HepG2 (cell line): ENCODE results near the gene NIP7. TPM values are rescaled to one million over a fixed set of nuclear protein-coding genes. Genes with fewer than 3 reads are reported as not detected.

ENCODE experiments used
- CBX2 ChIP-seq, 2 experiments: fragments of 200-600 bp in 1 of 2; sonication (generic); formaldehyde crosslinking in 1 of 2; IDR thresholded peaks; 2 replicates each; pipeline versions ENCODE4 v1.7.0 to v1.8.1; 2018 to 2022; ENCODE audit warnings: low read depth in 2 of 2, low read length in 1 of 2, mild to moderate bottlenecking in 1 of 2, missing genetic modification reagents in 1 of 2
- GATAD2A ChIP-seq: IDR thresholded peaks from 2 replicates; pipeline ENCODE4 v1.6.1; 2016
- HMGA1 ChIP-seq: sonication (generic); formaldehyde crosslinking; conservative IDR thresholded peaks from 2 replicates; pipeline ENCODE4 v1.4.0; 2020; ENCODE audit warnings: missing genetic modification reagents
- IKZF5 ChIP-seq: IDR thresholded peaks from 2 replicates; pipeline ENCODE4 v1.6.1; 2018; ENCODE audit warnings: missing genetic modification reagents, mild to moderate bottlenecking, missing compliant biosample characterization
- MEF2D ChIP-seq: sonication (generic); formaldehyde crosslinking; IDR thresholded peaks from 2 replicates; pipeline ENCODE4 v1.5.1; 2020; ENCODE audit warnings: mild to moderate bottlenecking, missing genetic modification reagents
- NR3C1 ChIP-seq: sonication (generic); formaldehyde crosslinking; IDR thresholded peaks from 2 replicates; pipeline ENCODE4 v1.4.0; 2020; ENCODE audit warnings: missing genetic modification reagents
- POGK ChIP-seq: sonication (generic); formaldehyde crosslinking; conservative IDR thresholded peaks from 2 replicates; pipeline ENCODE4 v1.8.0; 2022; ENCODE audit warnings: mild to moderate bottlenecking, moderate library complexity, missing genetic modification reagents
- RAD21 ChIP-seq: fragments of 450-650 bp; formaldehyde crosslinking; IDR thresholded peaks from 2 replicates; pipeline ENCODE4 v1.5.0; 2020; ENCODE audit warnings: mild to moderate bottlenecking
- RARA ChIP-seq: IDR thresholded peaks from 2 replicates; pipeline ENCODE4 v1.6.1; 2016; ENCODE audit warnings: missing genetic modification reagents, missing compliant biosample characterization
- RBFOX2 ChIP-seq: fragments of 200-400 bp; formaldehyde crosslinking; IDR thresholded peaks from 2 replicates; pipeline ENCODE4 v1.6.1; 2017; ENCODE audit warnings: low read depth, mild to moderate bottlenecking, low read length
- TRIM22 ChIP-seq: fragments of 450-650 bp; IDR thresholded peaks from 2 replicates; pipeline ENCODE4 v1.6.1; 2017
- XRCC5 ChIP-seq: fragments of 200-400 bp; formaldehyde crosslinking; optimal IDR thresholded peaks from 2 replicates; pipeline ENCODE3; 2017; ENCODE audit warnings: mild to moderate bottlenecking, low read length
- ZBTB43 ChIP-seq: sonication (generic); formaldehyde crosslinking; conservative IDR thresholded peaks from 2 replicates; pipeline ENCODE4 v1.4.0; 2020; ENCODE audit warnings: missing genetic modification reagents
- ZIK1 ChIP-seq: sonication (generic); formaldehyde crosslinking; IDR thresholded peaks from 2 replicates; pipeline ENCODE4 v1.5.0; 2020; ENCODE audit warnings: mild to moderate bottlenecking, low read depth, missing genetic modification reagents, borderline replicate concordance
- ZNF121 ChIP-seq: sonication (generic); formaldehyde crosslinking; IDR thresholded peaks from 2 replicates; pipeline ENCODE4 v1.5.0; 2020; ENCODE audit warnings: mild to moderate bottlenecking, missing genetic modification reagents
- ZNF253 ChIP-seq: sonication (generic); formaldehyde crosslinking; IDR thresholded peaks from 2 replicates; pipeline ENCODE4 v1.8.0; 2022; ENCODE audit warnings: mild to moderate bottlenecking, missing genetic modification reagents, borderline replicate concordance
- ZNF30 ChIP-seq: sonication (generic); formaldehyde crosslinking; IDR thresholded peaks from 2 replicates; pipeline ENCODE4 v1.5.0; 2020; ENCODE audit warnings: mild to moderate bottlenecking, missing genetic modification reagents
- ZNF354B ChIP-seq: sonication (generic); formaldehyde crosslinking; IDR thresholded peaks from 2 replicates; pipeline ENCODE4 v1.8.0; 2022; ENCODE audit warnings: mild to moderate bottlenecking, missing genetic modification reagents
- ZNF547 ChIP-seq: sonication (generic); formaldehyde crosslinking; IDR thresholded peaks from 2 replicates; pipeline ENCODE4 v1.5.1; 2020; ENCODE audit warnings: mild to moderate bottlenecking, missing genetic modification reagents
- ZNF570 ChIP-seq: sonication (generic); formaldehyde crosslinking; IDR thresholded peaks from 2 replicates; pipeline ENCODE4 v1.4.0; 2020; ENCODE audit warnings: mild to moderate bottlenecking, missing genetic modification reagents, borderline replicate concordance
- ZNF724P ChIP-seq: sonication (generic); formaldehyde crosslinking; IDR thresholded peaks from 2 replicates; pipeline ENCODE4 v1.8.0; 2022; ENCODE audit warnings: missing genetic modification reagents, borderline replicate concordance
- ZNF775 ChIP-seq: sonication (generic); formaldehyde crosslinking; IDR thresholded peaks from 2 replicates; pipeline ENCODE4 v1.4.0; 2020; ENCODE audit warnings: missing genetic modification reagents, mild to moderate bottlenecking, moderate library complexity, borderline replicate concordance
- polyA plus RNA-seq, 8 experiments: library from polyadenylated mRNA; depleted of rRNA in 3 of 8; stranded (reverse) in 7 of 8; unstranded in 1 of 8; fragments of >200 nt; fragmentation: Illumina TruSeq in 4 of 8; extraction: Trizol in 4 of 8; gene quantifications; 2 replicates each; pipeline versions ENCODE4 v1.2.1 to v1.2.3, GENCODE V29; 2011 to 2016; ENCODE audit warnings: low read depth in 4 of 8, missing spikeins in 1 of 8, mixed read lengths in 1 of 8; ENCODE audit not compliant: insufficient read depth in 1 of 8
- total RNA-seq, 5 experiments: library from RNA; depleted of rRNA; stranded (reverse); fragments of >200 nt; fragmentation: Illumina TruSeq; extraction: Trizol; gene quantifications; 2 replicates each; pipeline ENCODE4 v1.2.3, GENCODE V29; 2016; ENCODE audit warnings: low read depth in 1 of 5
- TF ChIP-seq, protein P1 (sequence below): sonication (generic); formaldehyde crosslinking; IDR thresholded peaks from 2 replicates; pipeline ENCODE4 v1.5.0; 2020; ENCODE audit warnings: missing genetic modification reagents, mild to moderate bottlenecking, borderline replicate concordance

The NIP7 gene
- total and polyA plus RNA-seq, 2 of the 13 experiments (the other 11 are each of a cell fraction or from before 2014, with no cell fraction given): 15.3 to 114 TPM

- TF ChIP-seq HMGA1 (CRISPR knock-in tag) (no peak), ZIK1 (CRISPR knock-in tag) (0 out of 2 replicates have a peak, but pooled peaks have one; percentile 20), ZNF253 (CRISPR knock-in tag) (no peak), IKZF5 (CRISPR knock-in tag) (peak; percentile 95), ZNF775 (no peak), ZBTB43 (CRISPR knock-in tag) (0 out of 2 replicates have a peak, but pooled peaks have one; percentile 72), ZNF121 (CRISPR knock-in tag) (no peak), POGK (CRISPR knock-in tag) (peak; percentile 94), RAD21 (CRISPR knock-in tag) (no peak; the same call in none of the 2 replicates), CBX2 (IDR thresholded peaks at IDR 0.05; ENCODE audit: low read depth, low read length) (no peak), CBX2 (CRISPR knock-in tag; IDR thresholded peaks at IDR 0.05; ENCODE audit: low read depth) (no peak; the same call in 1 of the 2 replicates), MEF2D (peak; percentile 49; the same call in 1 of the 2 replicates), TRIM22 (no peak), ZNF354B (CRISPR knock-in tag) (no peak), XRCC5 (peak; percentile 88), ZNF547 (CRISPR knock-in tag) (peak; percentile 85), ZNF30 (CRISPR knock-in tag) (no peak), ZNF570 (CRISPR knock-in tag) (no peak), NR3C1 (CRISPR knock-in tag) (no peak), GATAD2A (CRISPR knock-in tag) (peak; percentile 43; the same call in 1 of the 2 replicates), ZNF724P (peak; percentile 92; the same call in 1 of the 2 replicates), RBFOX2 (peak; percentile 99), RARA (peak; percentile 43)
- TF ChIP-seq, protein P1, sequence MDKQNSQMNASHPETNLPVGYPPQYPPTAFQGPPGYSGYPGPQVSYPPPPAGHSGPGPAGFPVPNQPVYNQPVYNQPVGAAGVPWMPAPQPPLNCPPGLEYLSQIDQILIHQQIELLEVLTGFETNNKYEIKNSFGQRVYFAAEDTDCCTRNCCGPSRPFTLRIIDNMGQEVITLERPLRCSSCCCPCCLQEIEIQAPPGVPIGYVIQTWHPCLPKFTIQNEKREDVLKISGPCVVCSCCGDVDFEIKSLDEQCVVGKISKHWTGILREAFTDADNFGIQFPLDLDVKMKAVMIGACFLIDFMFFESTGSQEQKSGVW (CRISPR knock-in tag): 0 out of 2 replicates have a peak, but pooled peaks have one; percentile 11
These were observed 9.1 kb upstream of the NIP7 start, which contains the start of gene PDF (continued) for GRCh38 chr16:69330286-69331109.
